RWPE2 (cell line): ENCODE data around the gene SERTAD2.

Source experiments
- ATAC-seq: fragments of 200-7000 bp; cut with Tn5 transposase; 3 replicates; pipeline ENCODE4 v1.9.1; 2021; ENCODE audit warnings: low read depth
- DNase-seq: peaks from one replicate; pipeline ENCODE4 v3.0.0-alpha.2; 2020; ENCODE audit warnings: low spot score
- H3K27ac ChIP-seq: fragments of 450-650 bp; 2 replicates; pipeline ENCODE4 v1.5.1; 2017; ENCODE audit warnings: mild to moderate bottlenecking; ENCODE audit not compliant: poor library complexity, severe bottlenecking
- H3K27me3 ChIP-seq: fragments of 250-450 bp; sonication (Bioruptor Pico); 2 replicates; pipeline ENCODE4 v1.5.1; 2021; ENCODE audit warnings: mild to moderate bottlenecking, moderate library complexity; ENCODE audit not compliant: insufficient read depth, poor library complexity, severe bottlenecking
- H3K36me3 ChIP-seq: fragments of 250-450 bp; sonication (Bioruptor Pico); 2 replicates; pipeline ENCODE4 v1.5.1; 2020; ENCODE audit warnings: low read depth, mild to moderate bottlenecking, moderate library complexity
- H3K4me1 ChIP-seq: fragments of 250-450 bp; sonication (Bioruptor Pico); 2 replicates; pipeline ENCODE4 v1.5.1; 2021; ENCODE audit warnings: mild to moderate bottlenecking, moderate library complexity; ENCODE audit not compliant: insufficient read depth, poor library complexity, severe bottlenecking
- H3K4me3 ChIP-seq: fragments of 250-450 bp; sonication (Bioruptor Pico); 2 replicates; pipeline ENCODE4 v1.5.1; 2021; ENCODE audit warnings: mild to moderate bottlenecking, moderate library complexity; ENCODE audit not compliant: severe bottlenecking
- H3K9me3 ChIP-seq: fragments of 250-450 bp; sonication (Bioruptor Pico); 2 replicates; pipeline ENCODE4 v1.5.1; 2021; ENCODE audit warnings: mild to moderate bottlenecking, moderate library complexity; ENCODE audit not compliant: severe bottlenecking
- CTCF ChIP-seq: fragments of 450-650 bp; IDR thresholded peaks from one replicate; pipeline ENCODE4 v1.5.1; 2017; ENCODE audit warnings: mild to moderate bottlenecking, moderate library complexity; ENCODE audit not compliant: poor library complexity, severe bottlenecking

SERTAD2 gene

DNA sequence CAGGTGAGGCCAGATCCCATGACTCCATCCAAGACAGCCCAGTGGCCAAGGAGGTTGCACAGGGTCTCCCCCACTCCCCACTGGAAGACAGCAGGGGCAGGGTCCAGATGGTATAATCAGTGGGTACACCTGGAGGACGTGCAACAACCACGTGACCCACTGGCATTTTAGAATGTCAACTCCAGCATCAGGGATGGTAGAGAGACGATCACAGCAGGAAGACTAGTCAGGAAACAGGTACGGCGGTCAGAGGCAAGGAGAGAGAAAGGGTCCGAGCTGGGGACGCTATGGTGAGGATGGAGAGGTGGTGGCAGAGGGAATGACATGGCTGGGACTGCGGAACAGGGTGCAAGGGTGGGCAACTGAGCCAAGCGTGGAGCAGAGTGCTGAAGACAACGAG lies 23.0 kb downstream of the SERTAD2 start:
- H3K36me3 ChIP-seq = peaks cover 29% of the 10 kb centered on the region
- H3K4me3 ChIP-seq = no peak overlapping the region
- H3K9me3 ChIP-seq = no peaks in the 10 kb centered on the region
- ATAC-seq (no peak), DNase-seq (no peak)
- no peak overlapping the region for H3K27ac ChIP-seq
- no peaks in the 10 kb centered on the region for H3K4me1 ChIP-seq
- TF ChIP-seq CTCF = no peak
- no peaks in the 10 kb centered on the region for H3K27me3 ChIP-seq

- Histone ChIP-seq H3K9me3 (no peaks in the 10 kb centered on the region), H3K27me3 (no peaks in the 10 kb centered on the region), H3K4me3 (no peak overlapping the region), H3K27ac (no peak overlapping the region), H3K36me3 (peaks cover 20% of the 10 kb centered on the region), H3K4me1 (no peaks in the 10 kb centered on the region)
- DNase-seq (no peak), ATAC-seq (no peak)
- no peak for TF ChIP-seq CTCF
These were observed 23.8 kb downstream of the SERTAD2 start for GRCh38 chr2:64629875-64630274.

DNA sequence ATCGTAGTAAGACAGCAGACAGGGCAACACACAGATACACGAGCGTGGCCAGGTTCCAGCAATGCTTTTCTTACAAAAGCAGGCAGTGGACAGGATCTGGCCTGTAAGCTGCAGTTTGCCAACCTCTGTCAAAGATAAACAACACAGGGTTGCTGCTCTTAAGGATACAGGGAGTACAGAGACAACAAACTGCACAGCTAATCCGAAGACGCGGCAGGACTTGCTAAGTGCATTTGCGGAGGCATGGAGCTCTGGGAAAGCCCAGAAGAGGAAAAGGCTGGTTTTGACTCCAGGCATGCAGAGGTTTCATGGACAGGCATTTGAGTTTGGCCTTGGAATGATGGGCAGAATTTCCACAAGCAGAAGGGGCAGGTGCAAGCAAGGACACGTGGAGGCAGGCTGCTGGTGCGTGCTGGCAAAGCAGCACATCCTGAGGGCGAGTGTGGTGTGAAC lies 24.4 kb downstream of the SERTAD2 start:
- Histone ChIP-seq H3K4me3 (no peak overlapping the region), H3K27me3 (no peaks in the 10 kb centered on the region), H3K27ac (no peak overlapping the region), H3K4me1 (no peaks in the 10 kb centered on the region), H3K9me3 (no peaks in the 10 kb centered on the region), H3K36me3 (peaks cover 15% of the 10 kb centered on the region)
- DNase-seq (no peak), ATAC-seq (no peak)
- TF ChIP-seq CTCF = no peak

- H3K36me3 ChIP-seq = peaks cover 5% of the 10 kb centered on the region
- H3K4me3 ChIP-seq = no peak overlapping the region
- DNase-seq (no peak), ATAC-seq (no peak)
- no peaks in the 10 kb centered on the region for H3K27me3 ChIP-seq
- H3K27ac ChIP-seq = no peak overlapping the region
- H3K4me1 ChIP-seq = no peaks in the 10 kb centered on the region
- no peaks in the 10 kb centered on the region for H3K9me3 ChIP-seq
- no peak for TF ChIP-seq CTCF
These were observed 25.6 kb downstream of the SERTAD2 start for GRCh38 chr2:64627860-64628841.
